PC-9 (cell line): Measurements from ENCODE around the gene SLC10A7. TPM values are rescaled to one million over a fixed set of nuclear protein-coding genes. Genes with fewer than 3 reads are reported as not detected.

Experiments
- BruUV-seq: library from RNA; stranded (reverse); fragments of 400-500 nt; replicated peaks from 2 replicates; lab custom pipeline; 2021; lab: Mats Ljungman, UMichigan
- CTCF ChIA-PET: fragments of 300-600 bp; sonication (Branson Sonifier 250); formaldehyde crosslinking; loops from one replicate; lab custom pipeline; 2022; ENCODE audit warnings: antibody characterized with exemption; lab: Charles Lee
- POLR2A ChIA-PET: fragments of 300-600 bp; sonication (Branson Sonifier 250); formaldehyde crosslinking; loops from one replicate; lab custom pipeline; 2022; ENCODE audit warnings: antibody characterized with exemption; ENCODE audit not compliant: unreplicated experiment; lab: Charles Lee
- DNase-seq, 2 experiments: peaks; one replicate each; pipeline versions ENCODE4 v3.0.0 to v3.0.0-alpha.2; 2015 to 2022; ENCODE audit warnings: mixed read lengths in 1 of 2
- H2AFZ ChIP-seq: fragments of 200-600 bp; sonication (generic); 2 replicates; pipeline ENCODE4 v1.8.1; 2017; ENCODE audit warnings: antibody characterized with exemption
- H3F3A ChIP-seq: fragments of 200-600 bp; sonication (generic); 2 replicates; pipeline ENCODE4 v1.8.1; 2017; ENCODE audit warnings: antibody characterized with exemption, mild to moderate bottlenecking, low read depth; ENCODE audit not compliant: insufficient read depth
- H3K27ac ChIP-seq: fragments of 200-600 bp; sonication (generic); 2 replicates; pipeline ENCODE4 v1.6.1; 2016; ENCODE audit warnings: mixed run types
- H3K27me3 ChIP-seq: fragments of 200-600 bp; sonication (generic); 2 replicates; pipeline ENCODE4 v1.6.1; 2016; ENCODE audit warnings: low read depth, mixed run types; ENCODE audit not compliant: insufficient read depth
- H3K36me3 ChIP-seq: fragments of 200-600 bp; sonication (generic); 2 replicates; pipeline ENCODE4 v1.6.1; 2016; ENCODE audit warnings: low read depth, mixed run types
- H3K4me1 ChIP-seq: fragments of 200-600 bp; sonication (generic); replicated peaks from 2 replicates; pipeline ENCODE4 v1.6.1; 2016; ENCODE audit warnings: mixed run types; ENCODE audit not compliant: insufficient read depth
- H3K4me2 ChIP-seq: fragments of 200-600 bp; sonication (generic); 2 replicates; pipeline ENCODE4 v1.6.1; 2017; ENCODE audit warnings: mixed run types
- H3K4me3 ChIP-seq: fragments of 200-600 bp; sonication (generic); 2 replicates; pipeline ENCODE4 v1.6.1; 2016; ENCODE audit warnings: mixed run types
- H3K79me2 ChIP-seq: fragments of 200-600 bp; sonication (generic); 2 replicates; pipeline ENCODE4 v1.6.1; 2017; ENCODE audit warnings: low read depth, mixed run types
- H3K9me2 ChIP-seq: fragments of 200-600 bp; sonication (generic); 2 replicates; pipeline ENCODE4 v1.8.1; 2017; ENCODE audit warnings: mild to moderate bottlenecking; ENCODE audit not compliant: insufficient read depth
- H3K9me3 ChIP-seq: fragments of 200-600 bp; sonication (generic); 2 replicates; pipeline ENCODE4 v1.8.1; 2016; ENCODE audit warnings: low read depth; ENCODE audit not compliant: insufficient read depth
- H4K20me1 ChIP-seq: fragments of 200-600 bp; sonication (generic); 2 replicates; pipeline ENCODE4 v1.8.1; 2017; ENCODE audit not compliant: insufficient read depth
- EZH2 ChIP-seq: fragments of 200-600 bp; sonication (generic); IDR thresholded peaks from 2 replicates; pipeline ENCODE4 v1.8.0; 2017; ENCODE audit warnings: antibody characterized with exemption, low read depth
- intact Hi-C: fragments of 100-400 bp; cut with micrococcal nuclease; formaldehyde crosslinking; loops from one replicate; pipeline ENCODE4 v1.10.0; 2022; ENCODE audit not compliant: unreplicated experiment
- total RNA-seq: library from RNA; stranded (reverse); gene quantifications from 2 replicates; pipeline ENCODE4 v1.2.3, GENCODE V29; 2021
- TF ChIP-seq, protein P1 (sequence below): fragments of 200-600 bp; sonication (generic); conservative IDR thresholded peaks from 2 replicates; pipeline ENCODE4 v1.6.1; 2017; ENCODE audit warnings: mixed run types, antibody characterized with exemption, mild to moderate bottlenecking, moderate library complexity

SLC10A7 gene
- total RNA-seq, 1 experiment from 2014 or later: 11.4 TPM

GRCh38 chr4:146245246-146245645 is 276.5 kb downstream of the SLC10A7 start:
- Histone ChIP-seq H3K27me3 (no peaks in the 10 kb centered on the region), H3K27ac (no peak overlapping the region), H4K20me1 (no peaks in the 10 kb centered on the region), H3K9me2 (no peaks in the 10 kb centered on the region), H3F3A (peaks cover 13% of the 10 kb centered on the region), H3K4me3 (no peak overlapping the region), H3K79me2 (no peaks in the 10 kb centered on the region), H3K4me1 (peaks cover 33% of the 10 kb centered on the region), H3K36me3 (no peaks in the 10 kb centered on the region), H3K4me2 (no peak overlapping the region), H2AFZ (no peak overlapping the region), H3K9me3 (no peaks in the 10 kb centered on the region)
- ChIA-PET CTCF (no interaction called here), POLR2A (interaction anchor here (0.6 kb wide), 1 partner anchor 71 kb away, joined by 3 read pairs; no protein-coding TSS in a partner anchor)
- intact Hi-C loops: no loop called here
- BruUV-seq: no TSS peak
- no peak for TF ChIP-seq EZH2
- TF ChIP-seq, protein P1, sequence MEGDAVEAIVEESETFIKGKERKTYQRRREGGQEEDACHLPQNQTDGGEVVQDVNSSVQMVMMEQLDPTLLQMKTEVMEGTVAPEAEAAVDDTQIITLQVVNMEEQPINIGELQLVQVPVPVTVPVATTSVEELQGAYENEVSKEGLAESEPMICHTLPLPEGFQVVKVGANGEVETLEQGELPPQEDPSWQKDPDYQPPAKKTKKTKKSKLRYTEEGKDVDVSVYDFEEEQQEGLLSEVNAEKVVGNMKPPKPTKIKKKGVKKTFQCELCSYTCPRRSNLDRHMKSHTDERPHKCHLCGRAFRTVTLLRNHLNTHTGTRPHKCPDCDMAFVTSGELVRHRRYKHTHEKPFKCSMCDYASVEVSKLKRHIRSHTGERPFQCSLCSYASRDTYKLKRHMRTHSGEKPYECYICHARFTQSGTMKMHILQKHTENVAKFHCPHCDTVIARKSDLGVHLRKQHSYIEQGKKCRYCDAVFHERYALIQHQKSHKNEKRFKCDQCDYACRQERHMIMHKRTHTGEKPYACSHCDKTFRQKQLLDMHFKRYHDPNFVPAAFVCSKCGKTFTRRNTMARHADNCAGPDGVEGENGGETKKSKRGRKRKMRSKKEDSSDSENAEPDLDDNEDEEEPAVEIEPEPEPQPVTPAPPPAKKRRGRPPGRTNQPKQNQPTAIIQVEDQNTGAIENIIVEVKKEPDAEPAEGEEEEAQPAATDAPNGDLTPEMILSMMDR: no peak
- peak; percentile 23 to 39 for DNase-seq

DNA sequence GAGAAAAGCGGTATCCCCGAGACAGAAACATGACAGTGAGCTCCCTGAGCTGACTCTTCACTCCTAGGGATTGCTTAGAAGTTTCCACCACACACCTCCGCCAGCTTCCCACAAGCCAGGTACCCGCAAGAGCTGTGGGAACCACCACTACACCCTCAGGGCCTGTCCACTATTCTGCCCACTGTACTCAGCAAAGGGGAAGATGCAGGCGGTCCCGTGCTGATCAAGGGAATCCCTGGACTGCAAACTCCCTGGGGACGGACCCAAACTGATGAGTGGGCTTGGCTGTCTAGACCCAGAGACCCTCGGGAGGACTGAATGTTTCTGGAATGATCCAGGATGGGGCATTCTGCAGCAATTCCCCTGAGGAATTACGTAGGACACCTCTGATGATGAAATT is 277.2 kb downstream of the SLC10A7 start:
- no peak for TF ChIP-seq EZH2
- TF ChIP-seq, protein P1: no peak
- Histone ChIP-seq H3K9me2 (no peaks in the 10 kb centered on the region), H3K79me2 (no peaks in the 10 kb centered on the region), H3K36me3 (no peaks in the 10 kb centered on the region), H4K20me1 (no peaks in the 10 kb centered on the region), H3K4me3 (no peak overlapping the region), H3K9me3 (no peaks in the 10 kb centered on the region), H3F3A (peaks cover 13% of the 10 kb centered on the region), H3K27ac (no peak overlapping the region), H3K27me3 (no peaks in the 10 kb centered on the region), H3K4me2 (no peak overlapping the region), H3K4me1 (peaks cover 33% of the 10 kb centered on the region), H2AFZ (no peak overlapping the region)
- DNase-seq: no peak
- POLR2A ChIA-PET: no interaction called here
- intact Hi-C loops: no loop called here
- CTCF ChIA-PET: no interaction called here
- BruUV-seq: no TSS peak

DNA sequence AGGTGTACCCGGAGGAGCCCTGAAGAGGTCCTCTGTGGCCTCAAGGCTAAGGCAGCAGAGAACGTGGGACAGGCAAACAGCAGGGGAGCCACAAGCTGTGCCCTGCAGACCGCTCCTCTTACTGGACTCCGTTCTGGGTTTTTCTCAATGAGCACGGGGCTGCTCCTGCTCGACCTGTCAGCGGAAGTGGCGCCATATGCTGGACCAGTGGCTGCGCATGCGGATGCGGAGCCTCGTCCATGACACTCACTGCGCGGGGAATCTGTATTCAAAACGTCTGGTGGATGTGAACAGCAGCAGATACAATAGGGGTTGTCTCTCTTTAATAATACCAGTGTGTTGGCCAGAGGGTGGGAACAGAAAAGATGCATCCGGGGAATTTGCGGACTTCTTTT is 277.9 kb downstream of the SLC10A7 start:
- intact Hi-C loops: no loop called here
- Histone ChIP-seq H3K36me3 (no peaks in the 10 kb centered on the region), H3K27ac (no peak overlapping the region), H3K9me2 (no peaks in the 10 kb centered on the region), H3K9me3 (no peaks in the 10 kb centered on the region), H3K27me3 (no peaks in the 10 kb centered on the region), H3K4me2 (no peak overlapping the region), H4K20me1 (no peaks in the 10 kb centered on the region), H3K79me2 (no peaks in the 10 kb centered on the region), H3F3A (peaks cover 13% of the 10 kb centered on the region), H3K4me3 (no peak overlapping the region), H2AFZ (no peak overlapping the region), H3K4me1 (peaks cover 33% of the 10 kb centered on the region)
- no peak for DNase-seq
- CTCF ChIA-PET: no interaction called here
- TF ChIP-seq EZH2: no peak
- POLR2A ChIA-PET: no interaction called here
- BruUV-seq: no TSS peak
